ENCODE results near the gene SLC31A1. TPM values are rescaled to one million over a fixed set of nuclear protein-coding genes. Genes with fewer than 3 reads are reported as not detected.

SLC31A1 gene
- total and polyA plus RNA-seq, 2 of the 13 experiments (the other 11 are each of a cell fraction or from before 2014, with no cell fraction given) = 62.9 to 70.0 TPM

DNA sequence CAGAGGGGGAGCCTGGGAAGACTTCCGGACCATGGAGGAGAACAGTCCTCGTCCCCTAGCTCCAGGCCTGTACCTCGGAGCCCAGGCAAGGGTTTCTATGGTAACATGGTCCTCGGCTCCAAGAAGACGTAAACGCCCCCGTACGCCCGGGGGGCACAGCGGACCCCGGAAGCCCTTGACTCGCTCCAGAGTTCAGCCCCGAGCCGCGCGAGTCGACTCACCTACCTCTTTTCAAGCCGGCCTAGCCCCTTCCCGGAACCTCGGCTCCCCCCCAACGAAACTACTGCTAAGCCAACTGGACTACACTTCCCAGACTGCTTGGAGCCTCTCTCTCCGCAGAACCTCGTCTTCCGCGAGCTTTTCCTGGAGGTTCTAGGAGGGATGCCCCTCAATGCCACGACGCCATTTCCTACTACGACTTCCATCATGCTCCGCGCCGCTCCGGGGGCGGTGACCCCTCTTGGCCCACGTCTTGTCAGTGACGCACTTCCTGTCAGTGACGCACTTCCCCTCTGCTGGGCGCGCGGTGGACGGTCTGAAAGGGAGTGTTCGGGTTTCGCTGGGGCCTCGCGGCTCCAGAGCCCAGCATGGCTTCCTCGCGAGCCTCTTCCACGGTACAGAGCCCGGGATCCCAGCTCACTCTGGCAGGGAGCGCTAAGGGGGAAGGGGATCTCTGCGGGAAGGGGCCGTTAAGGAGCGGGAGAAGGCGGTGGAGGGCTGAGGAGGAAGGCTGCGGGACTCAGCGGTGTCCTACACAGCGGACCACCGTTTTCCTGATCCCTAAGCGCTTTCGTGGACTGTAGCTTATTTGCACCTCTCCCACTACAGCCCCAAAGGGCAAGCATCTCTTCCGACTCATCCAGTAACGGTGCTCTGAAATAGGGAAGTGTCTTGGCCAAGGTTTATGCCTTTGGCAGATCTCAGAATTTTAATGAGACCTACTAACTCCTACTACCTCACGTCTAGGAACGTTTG is 54.1 kb downstream of the SLC31A1 start, which contains the start of the genes CDC26 and PRPF4 (continued):
- TF ChIP-seq SETDB1 (CRISPR knock-in tag; IDR thresholded peaks at IDR 0.05; ENCODE audit: borderline replicate concordance) = no peak
- no peak for TF ChIP-seq HMGA1 (CRISPR knock-in tag; conservative IDR thresholded peaks at IDR 0.05)
- TF ChIP-seq MTF1 (CRISPR knock-in tag; IDR thresholded peaks at IDR 0.05) = no peak
- peak; percentile 92 for TF ChIP-seq BORCS8-MEF2B (CRISPR knock-in tag; IDR thresholded peaks at IDR 0.05)
- TF ChIP-seq CENPX (CRISPR knock-in tag; IDR thresholded peaks at IDR 0.05) = no peak
- TF ChIP-seq SOX6 (IDR thresholded peaks at IDR 0.05) = no peak
- peak; percentile 56; the same call in 1 of the 2 replicates for TF ChIP-seq SOX6 (CRISPR knock-in tag; IDR thresholded peaks at IDR 0.05)
- TF ChIP-seq HOXA9 (CRISPR knock-in tag; IDR thresholded peaks at IDR 0.05; ENCODE audit: borderline replicate concordance) = no peak
- TF ChIP-seq NFIB (CRISPR knock-in tag; IDR thresholded peaks at IDR 0.05; ENCODE audit: borderline replicate concordance) = no peak
- no peak; the same call in none of the 2 replicates for TF ChIP-seq KLF12 (CRISPR knock-in tag; IDR thresholded peaks at IDR 0.05; ENCODE audit: borderline replicate concordance)
- no peak for TF ChIP-seq ZFYVE20 (CRISPR knock-in tag; IDR thresholded peaks at IDR 0.05; ENCODE audit: borderline replicate concordance, low read depth)
- TF ChIP-seq ZNF605 (CRISPR knock-in tag; IDR thresholded peaks at IDR 0.05) = peak; percentile 42
- TF ChIP-seq ZNF737 (CRISPR knock-in tag; IDR thresholded peaks at IDR 0.05; ENCODE audit: borderline replicate concordance) = no peak
- TF ChIP-seq, protein P1, sequence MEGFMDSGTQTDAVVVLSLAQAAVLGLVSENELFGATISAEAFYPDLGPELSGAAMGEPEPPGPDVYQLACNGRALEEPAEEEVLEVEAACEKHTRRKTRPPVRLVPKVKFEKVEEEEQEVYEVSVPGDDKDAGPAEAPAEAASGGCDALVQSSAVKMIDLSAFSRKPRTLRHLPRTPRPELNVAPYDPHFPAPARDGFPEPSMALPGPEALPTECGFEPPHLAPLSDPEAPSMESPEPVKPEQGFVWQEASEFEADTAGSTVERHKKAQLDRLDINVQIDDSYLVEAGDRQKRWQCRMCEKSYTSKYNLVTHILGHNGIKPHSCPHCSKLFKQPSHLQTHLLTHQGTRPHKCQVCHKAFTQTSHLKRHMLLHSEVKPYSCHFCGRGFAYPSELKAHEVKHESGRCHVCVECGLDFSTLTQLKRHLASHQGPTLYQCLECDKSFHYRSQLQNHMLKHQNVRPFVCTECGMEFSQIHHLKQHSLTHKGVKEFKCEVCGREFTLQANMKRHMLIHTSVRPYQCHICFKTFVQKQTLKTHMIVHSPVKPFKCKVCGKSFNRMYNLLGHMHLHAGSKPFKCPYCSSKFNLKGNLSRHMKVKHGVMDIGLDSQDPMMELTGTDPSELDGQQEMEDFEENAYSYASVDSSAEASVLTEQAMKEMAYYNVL (CRISPR knock-in tag; IDR thresholded peaks at IDR 0.05; ENCODE audit: borderline replicate concordance) = peak; percentile 52; the same call in 1 of the 2 replicates
- TF ChIP-seq ZNF33A (CRISPR knock-in tag; IDR thresholded peaks at IDR 0.05; ENCODE audit: borderline replicate concordance) = no peak
- no peak for TF ChIP-seq ZNF296 (CRISPR knock-in tag; conservative IDR thresholded peaks at IDR 0.05)
- TF ChIP-seq, protein P2, sequence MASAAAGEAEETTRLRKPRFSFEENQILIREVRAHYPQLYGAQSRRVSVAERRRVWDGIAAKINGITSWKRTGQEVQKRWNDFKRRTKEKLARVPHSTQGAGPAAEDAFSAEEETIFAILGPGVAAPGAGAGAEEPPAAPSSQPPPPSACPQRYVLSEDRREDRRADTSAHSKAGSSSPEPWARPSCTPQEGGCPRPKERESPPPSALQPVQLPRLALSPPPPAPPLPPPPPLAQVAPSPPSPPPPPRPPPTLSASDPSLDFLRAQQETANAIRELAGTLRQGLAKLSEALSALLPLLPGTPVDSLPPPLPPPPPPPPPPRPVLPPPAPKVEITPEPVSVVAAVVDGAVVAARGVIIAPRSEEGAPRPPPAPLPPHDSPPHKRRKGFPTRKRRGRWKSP (CRISPR knock-in tag; IDR thresholded peaks at IDR 0.05) = no peak
- TF ChIP-seq DR1 (CRISPR knock-in tag; IDR thresholded peaks at IDR 0.05) = peak; percentile 66; the same call in 1 of the 2 replicates
- peak; percentile 79 for TF ChIP-seq TBX2 (CRISPR knock-in tag; IDR thresholded peaks at IDR 0.05; ENCODE audit: borderline replicate concordance)
- no peak for TF ChIP-seq CBX1 (IDR thresholded peaks at IDR 0.05; ENCODE audit: low read depth)
- peak; percentile 89 for TF ChIP-seq PHF20 (CRISPR knock-in tag; IDR thresholded peaks at IDR 0.05)
- TF ChIP-seq, protein P3, sequence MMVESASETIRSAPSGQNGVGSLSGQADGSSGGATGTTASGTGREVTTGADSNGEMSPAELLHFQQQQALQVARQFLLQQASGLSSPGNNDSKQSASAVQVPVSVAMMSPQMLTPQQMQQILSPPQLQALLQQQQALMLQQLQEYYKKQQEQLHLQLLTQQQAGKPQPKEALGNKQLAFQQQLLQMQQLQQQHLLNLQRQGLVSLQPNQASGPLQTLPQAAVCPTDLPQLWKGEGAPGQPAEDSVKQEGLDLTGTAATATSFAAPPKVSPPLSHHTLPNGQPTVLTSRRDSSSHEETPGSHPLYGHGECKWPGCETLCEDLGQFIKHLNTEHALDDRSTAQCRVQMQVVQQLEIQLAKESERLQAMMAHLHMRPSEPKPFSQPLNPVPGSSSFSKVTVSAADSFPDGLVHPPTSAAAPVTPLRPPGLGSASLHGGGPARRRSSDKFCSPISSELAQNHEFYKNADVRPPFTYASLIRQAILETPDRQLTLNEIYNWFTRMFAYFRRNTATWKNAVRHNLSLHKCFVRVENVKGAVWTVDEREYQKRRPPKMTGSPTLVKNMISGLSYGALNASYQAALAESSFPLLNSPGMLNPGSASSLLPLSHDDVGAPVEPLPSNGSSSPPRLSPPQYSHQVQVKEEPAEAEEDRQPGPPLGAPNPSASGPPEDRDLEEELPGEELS (CRISPR knock-in tag; IDR thresholded peaks at IDR 0.05) = no peak; the same call in 1 of the 2 replicates
- no peak for TF ChIP-seq U2AF2 (IDR thresholded peaks at IDR 0.05; ENCODE audit: low read depth, low read length)
- no peak for TF ChIP-seq PAF1 (CRISPR knock-in tag; IDR thresholded peaks at IDR 0.05)
- no peak for TF ChIP-seq ZNF253 (CRISPR knock-in tag; IDR thresholded peaks at IDR 0.05; ENCODE audit: borderline replicate concordance)

Measured in HepG2 (cell line).